VCaP (cell line): Measurements from ENCODE around the gene P2RY13.

Experiments used
- H3K27ac ChIP-seq: fragments of 450-650 bp; 2 replicates; pipeline ENCODE4 v1.5.1; 2017
- TF ChIP-seq, protein P1 (sequence below): fragments of 450-650 bp; conservative IDR thresholded peaks from 2 replicates; pipeline ENCODE4 v1.5.1; 2017; ENCODE audit warnings: mild to moderate bottlenecking, moderate library complexity

Gene P2RY13

DNA sequence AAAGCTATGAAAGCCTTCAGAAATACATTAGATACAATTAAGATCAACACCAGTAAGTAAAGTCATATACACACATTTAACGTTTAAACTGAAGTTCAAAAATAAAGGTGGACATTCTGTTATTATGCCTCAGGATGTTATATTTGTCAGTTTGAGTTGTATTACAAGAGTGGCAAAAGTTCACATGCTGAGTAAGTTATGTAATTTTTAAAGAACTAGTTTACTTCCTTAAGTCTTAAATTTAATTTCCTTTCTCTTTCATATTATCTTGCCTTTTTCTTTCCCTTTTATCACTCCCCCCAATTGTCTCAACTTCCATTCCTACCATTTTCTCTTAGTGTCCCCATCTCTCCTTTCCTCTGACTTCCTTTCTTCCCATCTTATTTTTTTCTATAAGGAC is 7.8 kb downstream of the P2RY13 start:
- H3K27ac ChIP-seq: no peak overlapping the region
- TF ChIP-seq, protein P1, sequence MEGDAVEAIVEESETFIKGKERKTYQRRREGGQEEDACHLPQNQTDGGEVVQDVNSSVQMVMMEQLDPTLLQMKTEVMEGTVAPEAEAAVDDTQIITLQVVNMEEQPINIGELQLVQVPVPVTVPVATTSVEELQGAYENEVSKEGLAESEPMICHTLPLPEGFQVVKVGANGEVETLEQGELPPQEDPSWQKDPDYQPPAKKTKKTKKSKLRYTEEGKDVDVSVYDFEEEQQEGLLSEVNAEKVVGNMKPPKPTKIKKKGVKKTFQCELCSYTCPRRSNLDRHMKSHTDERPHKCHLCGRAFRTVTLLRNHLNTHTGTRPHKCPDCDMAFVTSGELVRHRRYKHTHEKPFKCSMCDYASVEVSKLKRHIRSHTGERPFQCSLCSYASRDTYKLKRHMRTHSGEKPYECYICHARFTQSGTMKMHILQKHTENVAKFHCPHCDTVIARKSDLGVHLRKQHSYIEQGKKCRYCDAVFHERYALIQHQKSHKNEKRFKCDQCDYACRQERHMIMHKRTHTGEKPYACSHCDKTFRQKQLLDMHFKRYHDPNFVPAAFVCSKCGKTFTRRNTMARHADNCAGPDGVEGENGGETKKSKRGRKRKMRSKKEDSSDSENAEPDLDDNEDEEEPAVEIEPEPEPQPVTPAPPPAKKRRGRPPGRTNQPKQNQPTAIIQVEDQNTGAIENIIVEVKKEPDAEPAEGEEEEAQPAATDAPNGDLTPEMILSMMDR: no peak

DNA sequence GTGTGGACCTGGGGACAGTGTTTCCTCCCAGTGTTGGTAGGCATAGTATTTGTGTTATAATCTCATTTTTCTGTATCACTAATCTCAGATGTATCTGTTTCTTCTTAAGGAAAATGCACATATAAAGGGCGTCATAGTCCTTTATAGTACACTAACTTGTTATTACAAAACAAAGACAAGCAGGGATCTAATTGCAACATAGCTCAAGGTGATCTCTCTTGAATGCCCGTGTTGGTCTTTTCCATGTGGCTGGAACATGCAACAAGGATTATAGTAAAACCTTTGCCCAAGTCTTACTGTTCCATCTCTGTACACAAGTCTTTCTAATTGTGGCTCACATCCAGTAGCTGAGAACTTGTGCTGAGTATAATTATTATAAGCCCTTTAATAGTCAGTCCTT is 9.2 kb downstream of the P2RY13 start:
- TF ChIP-seq, protein P1: no peak
- no peak overlapping the region for H3K27ac ChIP-seq

DNA sequence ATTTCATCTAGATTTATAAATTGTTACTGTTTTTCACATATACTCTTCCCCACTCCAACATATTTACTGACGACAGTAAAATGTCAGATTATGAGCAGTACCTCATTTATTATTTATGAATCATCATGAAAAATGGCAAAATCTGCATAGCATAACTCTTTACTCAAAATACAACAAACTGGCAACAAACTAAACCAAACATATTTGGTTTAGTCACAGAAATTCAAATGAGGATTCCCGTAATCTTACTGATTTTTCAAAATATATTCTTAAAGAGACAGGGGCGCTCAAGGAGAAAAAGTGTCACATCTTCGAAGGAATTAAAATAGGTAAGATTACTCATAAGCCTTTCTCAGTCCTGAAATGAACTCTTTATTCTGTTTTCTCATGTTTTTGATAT is 9.7 kb downstream of the P2RY13 start:
- H3K27ac ChIP-seq: no peak overlapping the region
- TF ChIP-seq, protein P1: no peak

DNA sequence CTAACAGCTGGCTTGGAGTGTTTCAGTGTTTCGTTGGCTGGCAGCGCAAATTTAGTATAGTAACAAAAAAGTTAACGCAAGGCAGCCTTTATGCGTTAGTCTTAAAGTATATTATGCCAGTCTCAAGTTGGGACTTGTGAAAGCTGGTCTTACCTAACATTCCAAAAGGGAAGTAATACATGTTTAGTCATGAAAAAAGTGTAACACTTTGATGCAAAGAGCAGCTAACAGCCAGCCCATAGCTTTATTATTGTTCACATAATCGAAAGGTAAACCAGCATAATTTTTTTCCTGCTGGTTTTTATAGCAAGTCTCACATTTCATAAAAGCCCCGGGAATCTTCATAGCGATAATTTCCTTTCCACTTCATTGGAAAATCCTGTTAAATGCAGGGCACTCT is 10.4 kb downstream of the P2RY13 start:
- TF ChIP-seq, protein P1: no peak
- no peak overlapping the region for H3K27ac ChIP-seq

DNA sequence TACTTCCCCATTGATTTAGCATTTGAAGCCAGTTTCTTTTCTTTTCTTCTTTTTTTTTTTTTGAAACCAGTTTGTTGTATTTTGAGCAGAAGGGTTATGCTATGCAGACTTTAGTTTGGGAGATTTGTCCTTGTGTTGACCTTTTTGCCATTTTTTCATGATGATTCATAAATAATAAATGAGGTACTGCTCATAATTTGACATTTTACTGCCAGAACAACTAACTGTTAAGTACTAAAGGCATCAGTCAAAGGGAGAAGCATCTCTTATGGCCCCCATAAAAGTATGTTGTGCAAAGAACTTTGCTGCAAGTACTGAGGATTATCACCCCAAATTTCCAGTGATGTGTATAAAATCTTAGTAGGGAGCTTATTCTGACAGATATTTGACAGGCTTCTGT is 11.0 kb downstream of the P2RY13 start:
- TF ChIP-seq, protein P1: no peak
- no peak overlapping the region for H3K27ac ChIP-seq

DNA sequence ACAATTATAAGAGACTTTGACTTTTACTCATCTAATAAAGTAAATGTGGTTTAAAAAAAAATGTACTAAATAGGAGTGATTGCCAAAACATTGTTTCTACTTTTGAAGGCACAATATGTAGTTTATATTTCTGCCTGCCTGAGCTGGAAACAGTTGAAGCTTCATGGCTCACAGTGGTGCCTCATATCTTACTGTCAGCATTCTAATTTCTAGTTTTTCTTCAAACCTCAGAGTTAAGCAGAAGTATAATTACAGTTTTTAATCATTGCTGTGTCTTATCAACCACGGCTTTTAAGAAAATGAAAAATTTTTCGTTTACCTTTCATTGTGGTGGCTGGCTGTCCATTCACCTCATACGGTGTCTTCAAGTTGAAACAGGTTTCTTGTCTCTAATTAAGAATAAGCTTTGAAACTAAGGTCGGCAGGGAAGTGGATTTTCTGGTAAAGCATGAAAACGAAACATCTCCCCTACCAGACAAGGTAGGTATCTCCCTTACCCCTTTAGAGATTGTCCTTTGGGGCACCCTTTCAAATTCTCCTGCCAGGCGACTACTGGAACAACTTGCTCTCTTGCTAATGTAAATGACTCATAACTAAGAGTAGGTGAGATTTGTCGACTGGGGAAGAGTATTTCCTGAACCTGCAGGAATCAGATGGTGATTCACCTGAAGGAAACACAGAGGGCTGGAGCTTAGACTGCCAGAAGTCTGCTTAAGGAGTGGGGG is 12.9 kb downstream of the P2RY13 start, which contains the start of gene GPR87:
TSS of gene GPR87 (minus strand) at position 554 of the 725 bp plus-strand sequence. CDS start 16,720 bp downstream, outside the sequence.
- TF ChIP-seq, protein P1: no peak
- no peak within 1 kb of the TSS for H3K27ac ChIP-seq

DNA sequence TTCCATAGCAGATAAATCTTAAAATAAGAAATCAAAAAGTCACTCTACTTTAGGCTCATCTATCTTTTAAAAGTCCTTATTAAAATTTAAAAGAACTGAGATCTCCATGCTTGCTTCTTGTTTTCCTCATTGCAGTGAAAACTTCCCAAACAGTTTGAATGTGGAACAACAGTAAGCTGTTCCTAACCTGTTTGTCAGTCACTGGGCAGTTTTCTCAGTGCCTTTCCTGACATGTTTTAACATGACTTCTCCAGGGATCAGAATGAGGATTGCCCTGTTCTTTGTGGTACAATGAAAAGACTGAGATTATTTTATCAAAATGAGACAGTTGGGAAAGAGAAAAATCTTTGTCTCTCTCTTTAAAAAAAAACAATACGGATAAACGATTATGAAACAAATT is 13.5 kb downstream of the P2RY13 start:
- TF ChIP-seq, protein P1: no peak
- no peak overlapping the region for H3K27ac ChIP-seq
